Measurements from ENCODE around the gene CST4. TPM values are rescaled to one million over a fixed set of nuclear protein-coding genes. Genes with fewer than 3 reads are reported as not detected.

The CST4 gene
- total and polyA plus RNA-seq, 2 donors (not counting 3 experiments of a cell fraction or from before 2014, with no cell fraction given): not detected

DNA sequence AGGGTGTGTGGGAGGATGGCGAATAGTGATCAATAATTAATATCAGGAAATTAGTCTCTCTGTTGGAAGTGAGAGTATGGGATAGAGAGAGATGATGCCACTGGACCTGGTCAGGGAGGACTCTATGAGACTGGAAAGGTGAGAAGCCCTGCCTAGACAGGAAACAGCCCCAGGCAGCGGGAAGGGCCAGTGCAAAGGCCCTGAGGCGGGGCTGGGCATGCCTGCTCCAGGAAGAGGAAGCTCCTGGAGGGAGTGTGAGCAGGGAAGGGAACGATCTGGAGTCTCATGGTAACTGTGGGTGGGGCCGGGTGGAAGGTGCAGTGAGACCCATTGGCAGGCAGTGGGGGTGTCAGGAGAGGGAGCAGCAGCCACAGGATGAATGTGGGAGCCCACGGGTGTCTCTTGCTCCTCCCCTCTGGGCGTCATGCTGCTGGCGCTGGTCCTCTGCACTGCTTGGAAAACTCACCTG is 49.3 kb downstream of the CST4 start:
- CTCF ChIA-PET: no interaction called here
- dilution Hi-C loops (cut with MboI; ENCODE audit: extremely low pct_ligation_motif_present, low sequenced_read_pairs) (no loop called here), intact Hi-C loops (cut with micrococcal nuclease) (loop anchor here (5.0 kb wide), 2 partner anchors 53 to 277 kb away; partner anchors contain the start of gene GZF1)
- TF ChIP-seq GATA2 (IDR thresholded peaks at IDR 0.05; ENCODE audit: insufficient read depth, insufficient read length, low read depth, low read length): no peak
- TF ChIP-seq, protein P1, sequence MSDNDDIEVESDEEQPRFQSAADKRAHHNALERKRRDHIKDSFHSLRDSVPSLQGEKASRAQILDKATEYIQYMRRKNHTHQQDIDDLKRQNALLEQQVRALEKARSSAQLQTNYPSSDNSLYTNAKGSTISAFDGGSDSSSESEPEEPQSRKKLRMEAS (IDR thresholded peaks at IDR 0.05; ENCODE audit: insufficient read depth, insufficient read length): no peak
- no peak for TF ChIP-seq POLR2A (IDR thresholded peaks at IDR 0.05; ENCODE audit: low read depth, low read length)
- TF ChIP-seq FOS (IDR thresholded peaks at IDR 0.05; ENCODE audit: borderline replicate concordance, insufficient read depth, low read length): no peak
- TF ChIP-seq MYC (IDR thresholded peaks at IDR 0.05; ENCODE audit: low read depth, low read length): no peak
- TF ChIP-seq, protein P2, sequence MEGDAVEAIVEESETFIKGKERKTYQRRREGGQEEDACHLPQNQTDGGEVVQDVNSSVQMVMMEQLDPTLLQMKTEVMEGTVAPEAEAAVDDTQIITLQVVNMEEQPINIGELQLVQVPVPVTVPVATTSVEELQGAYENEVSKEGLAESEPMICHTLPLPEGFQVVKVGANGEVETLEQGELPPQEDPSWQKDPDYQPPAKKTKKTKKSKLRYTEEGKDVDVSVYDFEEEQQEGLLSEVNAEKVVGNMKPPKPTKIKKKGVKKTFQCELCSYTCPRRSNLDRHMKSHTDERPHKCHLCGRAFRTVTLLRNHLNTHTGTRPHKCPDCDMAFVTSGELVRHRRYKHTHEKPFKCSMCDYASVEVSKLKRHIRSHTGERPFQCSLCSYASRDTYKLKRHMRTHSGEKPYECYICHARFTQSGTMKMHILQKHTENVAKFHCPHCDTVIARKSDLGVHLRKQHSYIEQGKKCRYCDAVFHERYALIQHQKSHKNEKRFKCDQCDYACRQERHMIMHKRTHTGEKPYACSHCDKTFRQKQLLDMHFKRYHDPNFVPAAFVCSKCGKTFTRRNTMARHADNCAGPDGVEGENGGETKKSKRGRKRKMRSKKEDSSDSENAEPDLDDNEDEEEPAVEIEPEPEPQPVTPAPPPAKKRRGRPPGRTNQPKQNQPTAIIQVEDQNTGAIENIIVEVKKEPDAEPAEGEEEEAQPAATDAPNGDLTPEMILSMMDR (IDR thresholded peaks at IDR 0.05; ENCODE audit: extremely low read depth in 1 of 2, insufficient read depth in 1 of 2, low read depth in 1 of 2, low read length in 2 of 2): no peak
- TF ChIP-seq JUN (IDR thresholded peaks at IDR 0.05; ENCODE audit: borderline replicate concordance, insufficient read depth, insufficient read length, low read depth): no peak
- TF ChIP-seq POLR2AphosphoS5 (IDR thresholded peaks at IDR 0.05; ENCODE audit: insufficient read depth, low read depth, low read length): no peak
- no peak for TF ChIP-seq EZH2 (IDR thresholded peaks at IDR 0.05; ENCODE audit: borderline replicate concordance, low read depth, low read length, severe bottlenecking)
- Histone ChIP-seq H3K36me3 (ENCODE audit: control insufficient read depth in 2 of 2, extremely low read depth in 1 of 2, insufficient read depth in 2 of 2, low read length in 2 of 2) (peaks cover 0 to 3% of the 10 kb centered on the region in 2 experiments), H3K9me1 (replicated peaks; ENCODE audit: control insufficient read depth, extremely low read depth, insufficient read depth, low read length) (no peaks in the 10 kb centered on the region), H3K9me3 (replicated peaks; ENCODE audit: control insufficient read depth, insufficient read depth, low read length) (no peaks in the 10 kb centered on the region), H3K27ac (ENCODE audit: insufficient read depth, low read depth, low read length) (no peak overlapping the region), H4K20me1 (replicated peaks; ENCODE audit: control insufficient read depth, extremely low read depth, insufficient read depth, low read length) (no peaks in the 10 kb centered on the region), H3K79me2 (ENCODE audit: control insufficient read depth, insufficient read depth, low read length) (peaks cover 29% of the 10 kb centered on the region), H3K4me1 (ENCODE audit: control insufficient read depth, extremely low read depth, insufficient read depth, low read length) (peaks cover 26% of the 10 kb centered on the region), H3K9ac (replicated peaks; ENCODE audit: extremely low read depth, insufficient read depth, low read length) (no peak overlapping the region), H3K4me3 (replicated peaks in 1 of 3; ENCODE audit: insufficient read depth in 1 of 3, low read depth in 1 of 3, low read length in 3 of 3) (no peak overlapping the region), H3K27me3 (ENCODE audit: control insufficient read depth in 2 of 2, insufficient read depth in 2 of 2, low read length in 2 of 2) (no peaks in the 10 kb centered on the region), H2AFZ (ENCODE audit: low read depth, low read length) (no peak overlapping the region), H3K4me2 (ENCODE audit: insufficient read depth, low read length) (no peak overlapping the region)
- POLR2A ChIA-PET: no interaction called here
- no TSS peak for BruUV-seq (replicated peaks)
- no peak for DNase-seq (ENCODE audit: low read depth, low spot score)
- no peak for FAIRE-seq
